Measurements from ENCODE around the gene KPNA1. TPM values are rescaled to one million over a fixed set of nuclear protein-coding genes. Genes with fewer than 3 reads are reported as not detected.
"Not testable (repeated sequence)": the region's sequence is repeated elsewhere in the genome, so short reads cannot be mapped to it uniquely, and the experiment has no call there.

KPNA1 gene
- total RNA-seq, 4 donors from 2014 or later = 27.1 to 62.7 (median 43.9) TPM

- no peaks in the 10 kb centered on the region for H3K9me3 ChIP-seq
- no peak for DNase-seq
- TF ChIP-seq POLR2A (IDR thresholded peaks at IDR 0.05) (no peak), CTCF (IDR thresholded peaks at IDR 0.05) (no peak)
- peaks cover 0 to 21% (median 3%) of the 10 kb centered on the region in 4 donors for H3K4me1 ChIP-seq
- no peaks in the 10 kb centered on the region for H3K27me3 ChIP-seq
- peak overlapping the region; percentile 59 to 97 (median 82) for H3K4me3 ChIP-seq
- H3K27ac ChIP-seq = peak overlapping the region; percentile 90 to 99 (median 96)
- no peaks in the 10 kb centered on the region for H3K36me3 ChIP-seq
Measured at GRCh38 chr3:122513386-122514122, 1.2 kb downstream of the KPNA1 start.

- Histone ChIP-seq H3K4me3 (no peak overlapping the region), H3K36me3 (no peaks in the 10 kb centered on the region), H3K9me3 (no peaks in the 10 kb centered on the region), H3K27me3 (no peaks in the 10 kb centered on the region), H3K4me1 (peaks cover 0 to 21% (median 3%) of the 10 kb centered on the region in 4 donors), H3K27ac (no peak overlapping the region)
- no peak for DNase-seq
- TF ChIP-seq CTCF (IDR thresholded peaks at IDR 0.05) = no peak
- TF ChIP-seq POLR2A (IDR thresholded peaks at IDR 0.05) = no peak
Measured at GRCh38 chr3:122512284-122512683, 2.5 kb downstream of the KPNA1 start.

GRCh38 chr3:122510878-122511535 lies 3.7 kb downstream of the KPNA1 start:
- Histone ChIP-seq H3K4me1 (peaks cover 0 to 21% (median 3%) of the 10 kb centered on the region in 4 donors), H3K36me3 (no peaks in the 10 kb centered on the region), H3K27ac (no peak overlapping the region)

GRCh38 chr3:122508944-122509343 lies 5.8 kb downstream of the KPNA1 start:
- not testable (repeated sequence) for H3K36me3 ChIP-seq, H3K27ac ChIP-seq, H3K4me3 ChIP-seq, H3K9me3 ChIP-seq, DNase-seq, H3K27me3 ChIP-seq
- peaks cover 0 to 16% (median 3%) of the 10 kb centered on the region in 4 donors for H3K4me1 ChIP-seq

More at GRCh38 chr3:122510878-122511535, 3.7 kb downstream of the KPNA1 start:
- Histone ChIP-seq H3K27me3 (no peaks in the 10 kb centered on the region), H3K4me3 (no peak overlapping the region), H3K9me3 (no peaks in the 10 kb centered on the region)
- DNase-seq = no peak
- TF ChIP-seq POLR2A (IDR thresholded peaks at IDR 0.05) (no peak), CTCF (IDR thresholded peaks at IDR 0.05) (no peak)

- TF ChIP-seq POLR2A (IDR thresholded peaks at IDR 0.05) = no peak
- TF ChIP-seq CTCF (IDR thresholded peaks at IDR 0.05) = no peak
Measured at GRCh38 chr3:122508135-122508914, 6.4 kb downstream of the KPNA1 start.

More at GRCh38 chr3:122508135-122508914, 6.4 kb downstream of the KPNA1 start:
- Histone ChIP-seq H3K27me3 (no peaks in the 10 kb centered on the region), H3K4me1 (peaks cover 0 to 13% (median 3%) of the 10 kb centered on the region in 4 donors), H3K27ac (no peak overlapping the region), H3K9me3 (no peaks in the 10 kb centered on the region), H3K4me3 (no peak overlapping the region), H3K36me3 (no peaks in the 10 kb centered on the region)
- no peak for DNase-seq
